GM12878 (cell line): Measurements from ENCODE around the gene RTP5. TPM values are rescaled to one million over a fixed set of nuclear protein-coding genes. Genes with fewer than 3 reads are reported as not detected.

ENCODE experiments used
- ATAC-seq: fragments of 200-7000 bp; cut with Tn5 transposase; 3 replicates; pipeline ENCODE4 v1.9.1; 2020; ENCODE audit warnings: mild to moderate bottlenecking, moderate library complexity
- BruUV-seq: library from RNA; stranded (reverse); fragments of 400-500 nt; replicated peaks from 2 replicates; lab custom pipeline; 2021; lab: Mats Ljungman, UMichigan
- CTCF ChIA-PET: fragments of 300-600 bp; sonication (Branson Sonifier 250); formaldehyde crosslinking; extraction: SDS; loops from one replicate; lab custom pipeline; 2021; ENCODE audit warnings: inconsistent platforms; lab: Yijun Ruan, JAX
- POLR2A ChIA-PET: fragments of 350-600 bp; formaldehyde crosslinking; extraction: SDS; loops from one replicate; lab custom pipeline; 2021; ENCODE audit warnings: inconsistent platforms; lab: Charles Lee
- RAD21 ChIA-PET: fragments of 300-600 bp; sonication (Branson Sonifier 250); formaldehyde crosslinking; loops from one replicate; lab custom pipeline; 2023; ENCODE audit warnings: antibody characterized with exemption; ENCODE audit not compliant: unreplicated experiment; lab: Charles Lee
- SMC1A ChIA-PET: fragments of 300-600 bp; sonication (Branson Sonifier 250); formaldehyde crosslinking; loops from one replicate; lab custom pipeline; 2023; ENCODE audit not compliant: unreplicated experiment, uncharacterized antibody; lab: Charles Lee
- DNase-seq: peaks from one replicate; pipeline ENCODE4 v3.0.0-alpha.2; 2011; ENCODE audit warnings: low read depth, low spot score
- FAIRE-seq: peaks from 3 replicates; lab custom pipeline; 2011; peaks lifted over from hg19 to GRCh38; lab: Jason Lieb, UNC
- H2AFZ ChIP-seq: 2 replicates; pipeline ENCODE4 v1.6.0; 2011; ENCODE audit warnings: low read depth, low read length, control low read depth; ENCODE audit not compliant: control insufficient read depth
- H3K27ac ChIP-seq: 2 replicates; pipeline ENCODE4 v1.5.1; 2011; ENCODE audit warnings: control low read depth; ENCODE audit not compliant: control insufficient read depth, insufficient read depth
- H3K27me3 ChIP-seq, 2 experiments: replicated peaks in 1 of 2; 2 replicates each; pipeline versions ENCODE4 v1.6.0 to v1.6.1; 2011; ENCODE audit warnings: low read length in 1 of 2; ENCODE audit not compliant: control insufficient read depth in 2 of 2, insufficient read depth in 2 of 2
- H3K36me3 ChIP-seq, 2 experiments: 2 replicates each; pipeline ENCODE4 v1.5.1; 2011; ENCODE audit warnings: low read length in 1 of 2; ENCODE audit not compliant: control insufficient read depth in 2 of 2, insufficient read depth in 2 of 2
- H3K4me1 ChIP-seq: 2 replicates; pipeline ENCODE4 v1.6.1; 2011; ENCODE audit warnings: mild to moderate bottlenecking, low read length, moderate library complexity, mixed read lengths; ENCODE audit not compliant: control insufficient read depth, insufficient read depth
- H3K4me2 ChIP-seq: 2 replicates; pipeline ENCODE4 v1.6.0; 2011; ENCODE audit warnings: control low read depth; ENCODE audit not compliant: control insufficient read depth, insufficient read depth
- H3K4me3 ChIP-seq: fragments of 200-600 bp; sonication (generic); 2 replicates; pipeline ENCODE4 v1.5.1; 2016
- H3K79me2 ChIP-seq: 2 replicates; pipeline ENCODE4 v1.6.0; 2011; ENCODE audit warnings: low read length; ENCODE audit not compliant: control insufficient read depth, insufficient read depth
- H3K9ac ChIP-seq: 2 replicates; pipeline ENCODE4 v1.8.0; 2011; ENCODE audit warnings: low read length, control low read depth, mixed read lengths; ENCODE audit not compliant: control insufficient read depth, insufficient read depth
- H3K9me3 ChIP-seq: replicated peaks from 3 replicates; pipeline ENCODE4 v1.5.1; 2011; ENCODE audit warnings: mild to moderate bottlenecking, low read length; ENCODE audit not compliant: control insufficient read depth, insufficient read depth
- H4K20me1 ChIP-seq: 2 replicates; pipeline ENCODE4 v1.6.0; 2011; ENCODE audit not compliant: control insufficient read depth, insufficient read depth
- BACH1 ChIP-seq: fragments of 450-650 bp; IDR thresholded peaks from 2 replicates; pipeline ENCODE4 v1.6.1; 2017; ENCODE audit warnings: mild to moderate bottlenecking, borderline replicate concordance
- CBX3 ChIP-seq: fragments of 200-600 bp; sonication (generic); IDR thresholded peaks from 2 replicates; pipeline ENCODE4 v1.6.1; 2016; ENCODE audit warnings: low read depth, borderline replicate concordance
- CBX5 ChIP-seq: sonication (generic); IDR thresholded peaks from 2 replicates; pipeline ENCODE4 v1.6.1; 2016; ENCODE audit warnings: low read depth, moderate library complexity, mild to moderate bottlenecking, inconsistent platforms
- CHD2 ChIP-seq: IDR thresholded peaks from 2 replicates; pipeline ENCODE4 v1.6.1; 2011; ENCODE audit warnings: low read depth, low read length, improper control_type of control experiment, borderline replicate concordance
- EED ChIP-seq: sonication (generic); IDR thresholded peaks from 2 replicates; pipeline ENCODE4 v1.6.1; 2016; ENCODE audit warnings: antibody characterized with exemption, low read depth
- EGR1 ChIP-seq, 2 experiments: IDR thresholded peaks; 1 replicate in 1 of 2; 2 replicates in 1 of 2; pipeline ENCODE4 v1.6.1; 2011 to 2012; ENCODE audit warnings: low read depth in 2 of 2, low read length in 2 of 2, borderline replicate concordance in 1 of 2, mild to moderate bottlenecking in 1 of 2, moderate library complexity in 1 of 2
- GABPA ChIP-seq: IDR thresholded peaks from 2 replicates; pipeline ENCODE4 v1.6.1; 2014; ENCODE audit warnings: antibody characterized with exemption, low read depth, mild to moderate bottlenecking, inconsistent platforms
- LARP7 ChIP-seq: fragments of 450-650 bp; IDR thresholded peaks from 2 replicates; pipeline ENCODE4 v1.6.1; 2017; ENCODE audit warnings: mild to moderate bottlenecking
- MEF2A ChIP-seq: IDR thresholded peaks from 2 replicates; pipeline ENCODE4 v1.6.1; 2011; ENCODE audit warnings: low read depth, mild to moderate bottlenecking, low read length, moderate library complexity; ENCODE audit not compliant: insufficient read depth
- NRF1 ChIP-seq: conservative IDR thresholded peaks from 2 replicates; pipeline ENCODE4 v1.6.1; 2011; ENCODE audit warnings: mild to moderate bottlenecking, low read depth, low read length, improper control_type of control experiment
- PAX8 ChIP-seq: fragments of 450-650 bp; IDR thresholded peaks from 2 replicates; pipeline ENCODE4 v1.6.1; 2017; ENCODE audit warnings: mild to moderate bottlenecking, moderate library complexity
- STAT1 ChIP-seq: fragments of 450-650 bp; conservative IDR thresholded peaks from 2 replicates; pipeline ENCODE4 v1.6.1; 2014; ENCODE audit warnings: antibody characterized with exemption, mild to moderate bottlenecking
- ZNF24 ChIP-seq: fragments of 450-650 bp; IDR thresholded peaks from 2 replicates; pipeline ENCODE4 v1.6.1; 2017; ENCODE audit warnings: antibody characterized with exemption, mild to moderate bottlenecking
- ZNF384 ChIP-seq: IDR thresholded peaks from 2 replicates; pipeline ENCODE4 v1.6.1; 2012; ENCODE audit warnings: low read depth, mild to moderate bottlenecking, low read length, improper control_type of control experiment, borderline replicate concordance
- WGBS: methylation state at CpG from one replicate; pipeline ENCODE4 v1.1.6; 2016; ENCODE audit warnings: low lambda C conversion rate; ENCODE audit not compliant: insufficient replicate concordance, insufficient coverage; ENCODE audit errors: missing lambda C conversion rate; 5-methylcytosine and 5-hydroxymethylcytosine counted together
- in situ Hi-C: fragments of 300-500 bp; cut with MboI; formaldehyde crosslinking; loops from 9 replicates; pipeline ENCODE4 v1.14.3; 2018; ENCODE audit warnings: mixed read lengths
- intact Hi-C: fragments of 100-400 bp; cut with micrococcal nuclease; formaldehyde crosslinking; loops from one replicate; pipeline ENCODE4 v1.14.2; 2022; ENCODE audit not compliant: unreplicated experiment
- polyA plus RNA-seq, 11 experiments: library from polyadenylated mRNA; depleted of rRNA in 4 of 11; unstranded in 6 of 11; stranded (reverse) in 5 of 11; fragments of >200 nt; fragmentation: Nextera tagmentation in 4 of 11; fragmentation: Illumina TruSeq in 1 of 11; extraction: Ambion mirVana in 4 of 11; extraction: Trizol in 1 of 11; gene quantifications; 1 replicate in 1 of 11; 2 replicates in 10 of 11; pipeline versions ENCODE4 v1.2.1 to v1.2.3, GENCODE V29; 2011 to 2016; ENCODE audit warnings: inconsistent platforms in 2 of 11, missing spikeins in 2 of 11, low read depth in 1 of 11
- total RNA-seq, 4 experiments: library from RNA; depleted of rRNA in 3 of 4; stranded (reverse); fragments of >200 nt in 3 of 4; fragmentation: Illumina TruSeq in 1 of 4; extraction: Trizol in 1 of 4; gene quantifications; 2 replicates each; pipeline versions ENCODE4 v1.2.1 to v1.2.3, GENCODE V29; 2013 to 2021
- TF ChIP-seq, protein P1 (sequence below): IDR thresholded peaks from 2 replicates; pipeline ENCODE4 v1.6.1; 2011; ENCODE audit warnings: borderline replicate concordance, low read depth, mild to moderate bottlenecking, moderate library complexity, mixed read lengths, low read length; ENCODE audit not compliant: insufficient read depth; ENCODE audit errors: extremely low read length
- TF ChIP-seq, protein P2 (sequence below): fragments of 150-350 bp; IDR thresholded peaks from 2 replicates; pipeline ENCODE4 v1.6.1; 2014; ENCODE audit warnings: mild to moderate bottlenecking, low read depth, low read length
- TF ChIP-seq, protein P3 (sequence below): fragments of 450-650 bp; IDR thresholded peaks from 2 replicates; pipeline ENCODE4 v1.6.1; 2016; ENCODE audit warnings: mild to moderate bottlenecking

RTP5 gene
- total and polyA plus RNA-seq, 10 of the 15 experiments (the other 5 are each of a cell fraction or from before 2014, with no cell fraction given), result 0.05 TPM; not detected in 9

DNA sequence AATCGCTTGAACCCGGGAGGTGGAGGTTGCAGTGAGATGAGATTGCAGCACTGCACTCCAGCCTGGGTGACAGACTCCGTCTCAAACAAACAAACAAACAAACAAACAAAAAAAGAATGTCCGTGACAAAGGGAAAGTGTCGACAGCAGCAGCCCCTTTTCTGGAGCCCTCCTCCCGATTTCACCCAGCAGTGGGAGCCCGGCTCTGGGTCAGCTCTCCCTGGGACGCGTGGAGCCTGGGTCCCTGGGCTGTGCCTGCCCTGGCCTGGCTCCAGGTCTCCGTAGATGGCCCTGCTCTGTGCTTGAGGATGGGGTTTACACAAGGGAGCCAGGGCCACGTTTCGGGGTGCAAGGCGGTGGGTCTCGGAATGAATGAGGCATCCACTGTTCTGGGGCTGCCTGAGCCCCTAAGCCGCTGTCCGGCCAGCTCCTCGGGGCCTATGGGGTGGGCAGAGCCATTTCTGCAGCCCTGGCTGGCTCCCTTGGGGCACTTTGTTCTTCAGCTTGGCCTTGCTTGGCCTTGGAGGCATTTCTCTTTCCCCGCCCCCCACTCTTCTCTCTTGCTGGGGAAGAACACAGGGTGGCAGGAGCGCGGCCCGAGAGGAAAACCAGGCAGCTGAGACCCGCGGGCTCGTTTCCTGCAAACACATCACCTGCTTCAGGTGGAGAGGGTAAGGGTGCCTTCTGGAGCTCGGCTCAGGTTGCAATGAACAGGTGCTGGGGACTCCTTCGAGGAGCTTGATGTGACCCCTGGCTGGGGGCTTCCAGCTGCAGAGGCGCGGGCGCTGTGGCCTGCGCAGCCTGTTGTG lies 29.1 kb downstream of the RTP5 start:
- Histone ChIP-seq H3K27me3 (no peaks in the 10 kb centered on the region), H3K9ac (no peak overlapping the region), H3K79me2 (no peaks in the 10 kb centered on the region), H3K36me3 (no peaks in the 10 kb centered on the region; a peak in 1 of 4 replicates), H2AFZ (no peak overlapping the region), H4K20me1 (no peaks in the 10 kb centered on the region), H3K4me2 (no peak overlapping the region), H3K9me3 (no peaks in the 10 kb centered on the region; the same call in 2 of the 3 replicates), H3K4me3 (no peak overlapping the region), H3K4me1 (no peaks in the 10 kb centered on the region), H3K27ac (no peak overlapping the region)
- in situ Hi-C loops (no loop called here), intact Hi-C loops (no loop called here)
- no peak for DNase-seq
- ChIA-PET SMC1A (no interaction called here), CTCF (no interaction called here), RAD21 (no interaction called here), POLR2A (no interaction called here)
- no peak for TF ChIP-seq EGR1 (IDR thresholded peaks at IDR 0.05; ENCODE audit: borderline replicate concordance in 1 of 2, low read depth in 2 of 2, low read length in 2 of 2)
- no peak for TF ChIP-seq LARP7
- no peak for TF ChIP-seq MEF2A
- no peak for TF ChIP-seq CBX5
- no peak for TF ChIP-seq STAT1
- TF ChIP-seq ZNF24, result no peak
- no peak for TF ChIP-seq CBX3
- TF ChIP-seq BACH1, result no peak
- TF ChIP-seq PAX8, result no peak
- no peak for TF ChIP-seq GABPA
- TF ChIP-seq, protein P1, sequence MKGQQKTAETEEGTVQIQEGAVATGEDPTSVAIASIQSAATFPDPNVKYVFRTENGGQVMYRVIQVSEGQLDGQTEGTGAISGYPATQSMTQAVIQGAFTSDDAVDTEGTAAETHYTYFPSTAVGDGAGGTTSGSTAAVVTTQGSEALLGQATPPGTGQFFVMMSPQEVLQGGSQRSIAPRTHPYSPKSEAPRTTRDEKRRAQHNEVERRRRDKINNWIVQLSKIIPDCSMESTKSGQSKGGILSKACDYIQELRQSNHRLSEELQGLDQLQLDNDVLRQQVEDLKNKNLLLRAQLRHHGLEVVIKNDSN, result no peak
- TF ChIP-seq EED, result no peak
- TF ChIP-seq, protein P2, sequence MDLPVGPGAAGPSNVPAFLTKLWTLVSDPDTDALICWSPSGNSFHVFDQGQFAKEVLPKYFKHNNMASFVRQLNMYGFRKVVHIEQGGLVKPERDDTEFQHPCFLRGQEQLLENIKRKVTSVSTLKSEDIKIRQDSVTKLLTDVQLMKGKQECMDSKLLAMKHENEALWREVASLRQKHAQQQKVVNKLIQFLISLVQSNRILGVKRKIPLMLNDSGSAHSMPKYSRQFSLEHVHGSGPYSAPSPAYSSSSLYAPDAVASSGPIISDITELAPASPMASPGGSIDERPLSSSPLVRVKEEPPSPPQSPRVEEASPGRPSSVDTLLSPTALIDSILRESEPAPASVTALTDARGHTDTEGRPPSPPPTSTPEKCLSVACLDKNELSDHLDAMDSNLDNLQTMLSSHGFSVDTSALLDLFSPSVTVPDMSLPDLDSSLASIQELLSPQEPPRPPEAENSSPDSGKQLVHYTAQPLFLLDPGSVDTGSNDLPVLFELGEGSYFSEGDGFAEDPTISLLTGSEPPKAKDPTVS, result no peak
- no peak for TF ChIP-seq ZNF384
- TF ChIP-seq, protein P3, sequence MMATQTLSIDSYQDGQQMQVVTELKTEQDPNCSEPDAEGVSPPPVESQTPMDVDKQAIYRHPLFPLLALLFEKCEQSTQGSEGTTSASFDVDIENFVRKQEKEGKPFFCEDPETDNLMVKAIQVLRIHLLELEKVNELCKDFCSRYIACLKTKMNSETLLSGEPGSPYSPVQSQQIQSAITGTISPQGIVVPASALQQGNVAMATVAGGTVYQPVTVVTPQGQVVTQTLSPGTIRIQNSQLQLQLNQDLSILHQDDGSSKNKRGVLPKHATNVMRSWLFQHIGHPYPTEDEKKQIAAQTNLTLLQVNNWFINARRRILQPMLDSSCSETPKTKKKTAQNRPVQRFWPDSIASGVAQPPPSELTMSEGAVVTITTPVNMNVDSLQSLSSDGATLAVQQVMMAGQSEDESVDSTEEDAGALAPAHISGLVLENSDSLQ, result no peak
- TF ChIP-seq CHD2, result no peak
- TF ChIP-seq NRF1, result no peak
- no TSS peak for BruUV-seq
- FAIRE-seq, result no peak
- no peak for ATAC-seq
- 95% methylated on average over 29 of the region's 30 CpGs for WGBS
